Calu3 (cell line): ENCODE data around the gene FBXL2. TPM values are rescaled to one million over a fixed set of nuclear protein-coding genes. Genes with fewer than 3 reads are reported as not detected.
"Not testable (repeated sequence)": the region's sequence is repeated elsewhere in the genome, so short reads cannot be mapped to it uniquely, and the experiment has no call there.

Experiments used
- BruUV-seq: library from RNA; stranded (reverse); fragments of 400-500 nt; replicated peaks from 2 replicates; lab custom pipeline; 2021; lab: Mats Ljungman, UMichigan
- CTCF ChIA-PET: fragments of 300-600 bp; sonication (Branson Sonifier 250); formaldehyde crosslinking; loops from one replicate; lab custom pipeline; 2022; ENCODE audit warnings: antibody characterized with exemption; lab: Charles Lee
- DNase-seq: peaks from one replicate; pipeline ENCODE4 v3.0.0; 2022
- H3K27ac Mint-ChIP-seq: one replicate; pipeline ENCODE4 v1.8.0; 2022; ENCODE audit warnings: mixed read lengths; ENCODE audit not compliant: unreplicated experiment
- H3K27me3 Mint-ChIP-seq: one replicate; pipeline ENCODE4 v1.8.0; 2022; ENCODE audit warnings: mixed read lengths; ENCODE audit not compliant: unreplicated experiment
- H3K36me3 Mint-ChIP-seq: one replicate; pipeline ENCODE4 v1.8.0; 2022; ENCODE audit warnings: mild to moderate bottlenecking, moderate library complexity, mixed read lengths; ENCODE audit not compliant: insufficient read depth, unreplicated experiment
- H3K4me1 Mint-ChIP-seq: one replicate; pipeline ENCODE4 v1.8.0; 2022; ENCODE audit warnings: mild to moderate bottlenecking, low read depth, mixed read lengths; ENCODE audit not compliant: unreplicated experiment
- H3K4me3 Mint-ChIP-seq: one replicate; pipeline ENCODE4 v1.8.0; 2022; ENCODE audit warnings: mild to moderate bottlenecking, low read depth, moderate library complexity, mixed read lengths; ENCODE audit not compliant: unreplicated experiment
- H3K9me3 Mint-ChIP-seq: one replicate; pipeline ENCODE4 v1.8.0; 2022; ENCODE audit warnings: low read depth, mixed read lengths; ENCODE audit not compliant: unreplicated experiment
- CTCF ChIP-seq: fragments of 200-600 bp; IDR thresholded peaks from one replicate; pipeline ENCODE4 v1.8.0; 2022; ENCODE audit warnings: antibody characterized with exemption; ENCODE audit not compliant: unreplicated experiment
- intact Hi-C: fragments of 100-400 bp; cut with micrococcal nuclease; formaldehyde crosslinking; loops from one replicate; pipeline ENCODE4 v1.10.0; 2022; ENCODE audit not compliant: unreplicated experiment
- total RNA-seq: library from RNA; stranded (reverse); gene quantifications from 2 replicates; pipeline ENCODE4 v1.2.3, GENCODE V29; 2022

FBXL2 gene
- total RNA-seq, 1 experiment from 2014 or later = 11.5 TPM

- Mint-ChIP-seq H3K27me3 (no peaks in the 10 kb centered on the region), H3K9me3 (no peaks in the 10 kb centered on the region), H3K4me1 (peaks cover 33% of the 10 kb centered on the region), H3K27ac (no peak overlapping the region), H3K4me3 (no peak overlapping the region), H3K36me3 (peaks cover 5% of the 10 kb centered on the region)
- BruUV-seq = no TSS peak
- intact Hi-C loops = no loop called here
- TF ChIP-seq CTCF = no peak
- peak; percentile 39 for DNase-seq
- CTCF ChIA-PET = interaction anchor here (0.6 to 1.3 kb wide), 2 partner anchors 47 to 360 kb away, joined by 3 to 4 read pairs; no protein-coding TSS in a partner anchor
Observed at GRCh38 chr3:33426630-33427317, 149.5 kb downstream of the FBXL2 start.

GRCh38 chr3:33428734-33429133, 151.5 kb downstream of the FBXL2 start:
- peak overlapping the region; percentile 22 for H3K4me3 Mint-ChIP-seq
- H3K4me1 Mint-ChIP-seq = peaks cover 33% of the 10 kb centered on the region
- H3K27me3 Mint-ChIP-seq = no peaks in the 10 kb centered on the region
- H3K36me3 Mint-ChIP-seq = no peaks in the 10 kb centered on the region
- DNase-seq = no peak
- CTCF ChIA-PET = interaction anchor here (1.0 to 1.1 kb wide), 2 partner anchors 9 to 10 kb away, joined by 3 to 5 read pairs; no protein-coding TSS in a partner anchor
- intact Hi-C loops = no loop called here
- no peaks in the 10 kb centered on the region for H3K9me3 Mint-ChIP-seq
- BruUV-seq = no TSS peak
- H3K27ac Mint-ChIP-seq = peak overlapping the region; percentile 59
- TF ChIP-seq CTCF = no peak

DNA sequence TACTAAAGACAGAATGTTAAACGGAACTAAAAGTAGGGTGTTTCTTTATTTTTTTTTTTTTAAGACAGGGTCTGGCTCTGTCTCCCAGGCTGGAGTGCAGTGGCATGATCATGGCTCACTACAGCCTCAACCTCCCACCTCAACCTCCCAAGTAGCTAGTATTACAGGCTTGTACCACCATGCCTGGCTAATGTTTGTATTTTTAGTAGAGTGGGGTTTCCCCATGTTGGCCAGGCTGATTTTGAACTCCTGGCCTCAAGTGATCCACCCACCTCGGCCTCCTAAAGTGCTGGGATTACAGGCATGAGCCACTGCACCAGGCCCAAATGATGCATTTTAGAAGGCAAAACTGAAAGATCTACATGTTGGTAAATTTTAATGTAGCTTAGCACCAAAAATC, 152.1 kb downstream of the FBXL2 start:
- BruUV-seq, H3K4me3 Mint-ChIP-seq, H3K27me3 Mint-ChIP-seq, H3K9me3 Mint-ChIP-seq, DNase-seq, H3K36me3 Mint-ChIP-seq, intact Hi-C loops: not testable (repeated sequence)
- CTCF ChIA-PET = interaction anchor here (1.0 to 1.1 kb wide), 2 partner anchors 8 to 10 kb away, joined by 3 to 5 read pairs; no protein-coding TSS in a partner anchor
- Mint-ChIP-seq H3K4me1 (peaks cover 33% of the 10 kb centered on the region), H3K27ac (peak overlapping the region; percentile 59)

GRCh38 chr3:33430061-33430460, 152.8 kb downstream of the FBXL2 start:
- Mint-ChIP-seq H3K4me1 (peaks cover 33% of the 10 kb centered on the region), H3K27ac (no peak overlapping the region), H3K27me3 (no peaks in the 10 kb centered on the region), H3K4me3 (no peak overlapping the region), H3K9me3 (no peaks in the 10 kb centered on the region), H3K36me3 (no peaks in the 10 kb centered on the region)
- CTCF ChIA-PET = interaction anchor here (1.0 kb wide), 1 partner anchor 7 kb away, joined by 5 read pairs; no protein-coding TSS in a partner anchor
- intact Hi-C loops = no loop called here
- TF ChIP-seq CTCF = no peak
- BruUV-seq = no TSS peak
- DNase-seq = no peak

GRCh38 chr3:33430571-33430970, 153.3 kb downstream of the FBXL2 start:
- H3K4me1 Mint-ChIP-seq = peaks cover 33% of the 10 kb centered on the region
- intact Hi-C loops = no loop called here
- no peak for DNase-seq
- peak overlapping the region; percentile 16 for H3K27ac Mint-ChIP-seq
- no peak for TF ChIP-seq CTCF
- H3K27me3 Mint-ChIP-seq = no peaks in the 10 kb centered on the region
- no TSS peak for BruUV-seq
- CTCF ChIA-PET = no interaction called here
- H3K9me3 Mint-ChIP-seq = no peaks in the 10 kb centered on the region
- no peaks in the 10 kb centered on the region for H3K36me3 Mint-ChIP-seq
- no peak overlapping the region for H3K4me3 Mint-ChIP-seq
